H1 (cell line): ENCODE results near the gene CRABP1. TPM values are rescaled to one million over a fixed set of nuclear protein-coding genes. Genes with fewer than 3 reads are reported as not detected.
A peak's percentile ranks its signal among the peaks of the same experiment; 100 is the strongest.

ENCODE experiments used
- CTCF ChIA-PET: fragments of 300-600 bp; sonication (Branson Sonifier 250); formaldehyde crosslinking; loops from one replicate; lab custom pipeline; 2021; ENCODE audit not compliant: partially characterized antibody; lab: Charles Lee
- POLR2A ChIA-PET: fragments of 300-600 bp; sonication (Branson Sonifier 250); formaldehyde crosslinking; loops from one replicate; lab custom pipeline; 2021; ENCODE audit warnings: inconsistent platforms; ENCODE audit not compliant: partially characterized antibody; lab: Charles Lee
- DNase-seq, 2 experiments: peaks; one replicate each; pipeline versions ENCODE4 v3.0.0 to v3.0.0-alpha.2; 2010 to 2022; ENCODE audit warnings: low spot score in 2 of 2, low read depth in 1 of 2, mixed read lengths in 1 of 2
- FAIRE-seq: peaks from 2 replicates; lab custom pipeline; 2011; peaks lifted over from hg19 to GRCh38; lab: Jason Lieb, UNC
- H2AFZ ChIP-seq: 2 replicates; pipeline ENCODE4 v1.8.1; 2012; ENCODE audit warnings: low read length, inconsistent platforms
- H2AK5ac ChIP-seq: 2 replicates; pipeline ENCODE4 v1.6.1; 2013; ENCODE audit warnings: low read depth, low read length
- H2BK120ac ChIP-seq: replicated peaks from 2 replicates; pipeline ENCODE3; 2013; ENCODE audit warnings: low read depth, low read length, inconsistent platforms
- H2BK12ac ChIP-seq: 2 replicates; pipeline ENCODE4 v1.6.1; 2013; ENCODE audit warnings: low read depth, low read length
- H2BK15ac ChIP-seq: 2 replicates; pipeline ENCODE4 v1.6.1; 2013; ENCODE audit warnings: low read length
- H2BK20ac ChIP-seq: 2 replicates; pipeline ENCODE4 v1.6.1; 2013; ENCODE audit warnings: low read length
- H2BK5ac ChIP-seq: 2 replicates; pipeline ENCODE4 v1.6.1; 2013; ENCODE audit warnings: low read depth, low read length
- H3K14ac ChIP-seq: 2 replicates; pipeline ENCODE4 v1.6.1; 2013; ENCODE audit warnings: inconsistent platforms; ENCODE audit not compliant: insufficient read length
- H3K18ac ChIP-seq: 2 replicates; pipeline ENCODE4 v1.6.1; 2013; ENCODE audit warnings: low read length; ENCODE audit errors: extremely low read depth
- H3K23ac ChIP-seq: 2 replicates; pipeline ENCODE4 v1.6.1; 2013; ENCODE audit warnings: inconsistent platforms; ENCODE audit not compliant: insufficient read length
- H3K23me2 ChIP-seq: 2 replicates; pipeline ENCODE4 v1.6.1; 2013; ENCODE audit warnings: low read depth, low read length
- H3K27ac ChIP-seq: 2 replicates; pipeline ENCODE4 v1.6.1; 2011; ENCODE audit warnings: low read depth, low read length, inconsistent platforms
- H3K27me3 ChIP-seq, 4 experiments: replicated peaks in 1 of 4; 1 replicate in 1 of 4; 2 replicates in 3 of 4; pipeline versions ENCODE4 v1.6.1 to v1.8.1; 2011 to 2013; ENCODE audit warnings: low read length in 3 of 4, mild to moderate bottlenecking in 3 of 4, inconsistent platforms in 2 of 4, mixed read lengths in 2 of 4, moderate library complexity in 1 of 4; ENCODE audit not compliant: control insufficient read depth in 3 of 4, insufficient read depth in 3 of 4; ENCODE audit errors: extremely low read depth in 1 of 4
- H3K36me3 ChIP-seq, 4 experiments: 2 replicates each; pipeline versions ENCODE4 v1.6.1 to v1.8.1; 2011 to 2013; ENCODE audit warnings: mild to moderate bottlenecking in 4 of 4, low read length in 3 of 4, moderate library complexity in 2 of 4, control low read depth in 1 of 4, inconsistent platforms in 1 of 4; ENCODE audit not compliant: insufficient read depth in 4 of 4, control insufficient read depth in 2 of 4
- H3K4ac ChIP-seq: replicated peaks from 2 replicates; pipeline ENCODE3; 2013; ENCODE audit warnings: low read length, low read depth, mixed read lengths, inconsistent platforms; ENCODE audit not compliant: insufficient read length
- H3K4me1 ChIP-seq, 4 experiments: replicated peaks in 1 of 4; 1 replicate in 1 of 4; 2 replicates in 3 of 4; pipeline versions ENCODE4 v1.6.1 to v1.8.1; 2011 to 2013; ENCODE audit warnings: low read length in 3 of 4, inconsistent platforms in 2 of 4, mixed read lengths in 1 of 4; ENCODE audit not compliant: insufficient read depth in 4 of 4, control insufficient read depth in 3 of 4
- H3K4me2 ChIP-seq, 2 experiments: 2 replicates each; pipeline versions ENCODE4 v1.6.1 to v1.8.1; 2011 to 2013; ENCODE audit warnings: low read depth in 2 of 2, low read length in 2 of 2, control low read depth in 1 of 2, inconsistent platforms in 1 of 2, mild to moderate bottlenecking in 1 of 2; ENCODE audit not compliant: insufficient read depth in 1 of 2
- H3K4me3 ChIP-seq, 4 experiments: fragments of 200-600, 300-600 bp in 1 of 4; sonication (generic), shearing (Covaris generic), sonication (Bioruptor Twin) in 1 of 4; 2 replicates each; pipeline versions ENCODE4 v1.5.1 to v1.8.1; 2011 to 2016; ENCODE audit warnings: low read length in 4 of 4, low read depth in 3 of 4, control low read depth in 2 of 4, inconsistent platforms in 2 of 4, mild to moderate bottlenecking in 2 of 4, mixed read lengths in 1 of 4, moderate library complexity in 1 of 4; ENCODE audit not compliant: insufficient read depth in 2 of 4; ENCODE audit errors: extremely low read depth in 1 of 4
- H3K56ac ChIP-seq: replicated peaks from 2 replicates; pipeline ENCODE3; 2013; ENCODE audit warnings: low read depth, mild to moderate bottlenecking, mixed read lengths, low read length, inconsistent platforms; ENCODE audit not compliant: insufficient read length
- H3K79me1 ChIP-seq: 2 replicates; pipeline ENCODE4 v1.6.1; 2013; ENCODE audit warnings: low read depth, low read length, control low read depth
- H3K79me2 ChIP-seq, 2 experiments: 2 replicates each; pipeline versions ENCODE4 v1.6.1 to v1.8.1; 2012 to 2013; ENCODE audit warnings: low read length in 2 of 2, mild to moderate bottlenecking in 2 of 2, inconsistent platforms in 1 of 2; ENCODE audit not compliant: insufficient read depth in 2 of 2, control insufficient read depth in 1 of 2
- H3K9ac ChIP-seq, 4 experiments: replicated peaks in 1 of 4; 1 replicate in 1 of 4; 2 replicates in 3 of 4; pipeline versions ENCODE4 v1.6.1 to v1.8.1; 2011 to 2013; ENCODE audit warnings: low read depth in 3 of 4, low read length in 3 of 4, control low read depth in 2 of 4, mild to moderate bottlenecking in 2 of 4, moderate library complexity in 2 of 4, inconsistent platforms in 1 of 4; ENCODE audit errors: extremely low read depth in 1 of 4
- H3K9me3 ChIP-seq, 2 experiments: 2 replicates each; pipeline versions ENCODE4 v1.6.1 to v1.8.1; 2012 to 2013; ENCODE audit warnings: mild to moderate bottlenecking in 2 of 2, moderate library complexity in 2 of 2, control low read depth in 1 of 2, inconsistent platforms in 1 of 2, low read depth in 1 of 2, low read length in 1 of 2, mixed read lengths in 1 of 2; ENCODE audit not compliant: insufficient read depth in 2 of 2
- H4K20me1 ChIP-seq, 2 experiments: replicated peaks in 1 of 2; 2 replicates each; pipeline versions ENCODE3 to v1.8.1; 2011 to 2013; ENCODE audit warnings: inconsistent platforms in 2 of 2, low read length in 2 of 2, mild to moderate bottlenecking in 1 of 2; ENCODE audit not compliant: insufficient read depth in 2 of 2, control insufficient read depth in 1 of 2
- H4K5ac ChIP-seq: 2 replicates; pipeline ENCODE4 v1.6.1; 2013; ENCODE audit warnings: low read length, low read depth, mixed read lengths, inconsistent platforms; ENCODE audit not compliant: insufficient read length
- H4K8ac ChIP-seq: 2 replicates; pipeline ENCODE4 v1.8.0; 2013; ENCODE audit warnings: mild to moderate bottlenecking, moderate library complexity, low read length, inconsistent platforms; ENCODE audit not compliant: insufficient read depth; ENCODE audit errors: extremely low read depth
- H4K91ac ChIP-seq: replicated peaks from 2 replicates; pipeline ENCODE3; 2013; ENCODE audit warnings: low read length, mixed read lengths, inconsistent platforms; ENCODE audit not compliant: insufficient read length
- ASH2L ChIP-seq: fragments of 200-600, 300-600 bp; sonication (generic); IDR thresholded peaks from one replicate; pipeline ENCODE4 v1.7.1; 2017; ENCODE audit warnings: low read length
- CBX8 ChIP-seq: fragments of 300-800, 300-1000 bp; sonication (generic); IDR thresholded peaks from 2 replicates; pipeline ENCODE4 v1.7.1; 2016; ENCODE audit warnings: low read depth, low read length, borderline replicate concordance
- CHD2 ChIP-seq: IDR thresholded peaks from 2 replicates; pipeline ENCODE4 v1.6.1; 2012; ENCODE audit warnings: low read length, improper control_type of control experiment
- CTBP2 ChIP-seq: IDR thresholded peaks from 2 replicates; pipeline ENCODE4 v1.7.0; 2011; ENCODE audit warnings: borderline replicate concordance, mild to moderate bottlenecking, moderate library complexity, mixed read lengths, low read length; ENCODE audit not compliant: insufficient read depth, insufficient read length
- CTCF ChIP-seq, 3 experiments: IDR thresholded peaks; 1 replicate in 2 of 3; 2 replicates in 1 of 3; pipeline versions ENCODE4 v1.5.1 to v1.6.1; 2011; ENCODE audit warnings: low read length in 3 of 3, mild to moderate bottlenecking in 3 of 3, inconsistent platforms in 2 of 3, low read depth in 1 of 3, moderate library complexity in 1 of 3; ENCODE audit not compliant: insufficient read depth in 1 of 3; ENCODE audit errors: control extremely low read depth in 1 of 3
- EGR1 ChIP-seq: IDR thresholded peaks from 2 replicates; pipeline ENCODE4 v1.6.1; 2011; ENCODE audit warnings: low read depth, low read length, borderline replicate concordance
- RNF2 ChIP-seq: fragments of 200-900, 300-1000 bp; sonication (generic); IDR thresholded peaks from 2 replicates; pipeline ENCODE4 v1.7.1; 2016; ENCODE audit warnings: borderline replicate concordance, low read depth, mild to moderate bottlenecking, antibody characterized with exemption, low read length; ENCODE audit not compliant: poor library complexity, severe bottlenecking; ENCODE audit errors: missing control alignments
- SP2 ChIP-seq: IDR thresholded peaks from 2 replicates; pipeline ENCODE4 v1.6.1; 2012; ENCODE audit warnings: mild to moderate bottlenecking, low read length, inconsistent platforms
- SRF ChIP-seq: IDR thresholded peaks from 2 replicates; pipeline ENCODE4 v1.6.1; 2011; ENCODE audit warnings: mild to moderate bottlenecking, low read depth, low read length, moderate library complexity
- WGBS, 2 experiments: shearing (Covaris generic) in 1 of 2; methylation state at CpG; one replicate each; pipeline versions ENCODE4 v1.1.6 to v1.1.7; 2013 to 2015; ENCODE audit warnings: low lambda C conversion rate in 2 of 2, mixed read lengths in 2 of 2, inconsistent platforms in 1 of 2, low coverage in 1 of 2, missing lambda C conversion rate in 1 of 2; ENCODE audit not compliant: insufficient replicate concordance in 2 of 2, insufficient coverage in 1 of 2, insufficient read length in 1 of 2; ENCODE audit errors: extremely low coverage in 1 of 2, missing lambda C conversion rate in 1 of 2; 5-methylcytosine and 5-hydroxymethylcytosine counted together
- polyA plus RNA-seq, 7 experiments: library from polyadenylated mRNA; depleted of rRNA in 3 of 7; stranded (reverse) in 5 of 7; unstranded in 2 of 7; fragments of >200 nt in 5 of 7; fragments of 200-250 nt in 2 of 7; gene quantifications; 1 replicate in 5 of 7; 2 replicates in 1 of 7; 4 replicates in 1 of 7; pipeline versions ENCODE4 v1.2.1 to v1.2.3, GENCODE V29; 2011 to 2013; ENCODE audit warnings: missing spikeins in 2 of 7, mixed read lengths in 2 of 7
- total RNA-seq: library from RNA; stranded (reverse); fragmentation: NEBNext Ultra II Directional; extraction: Animal tissue kit (Norgen Biotek cat#: 25700); gene quantifications from 2 replicates; pipeline ENCODE4 v1.2.1, GENCODE V29; 2021

Gene CRABP1
- total and polyA plus RNA-seq, 2 of the 8 experiments (the other 6 are each of a cell fraction or from before 2014, with no cell fraction given): 385 to 655 TPM

- Histone ChIP-seq H4K20me1 (no peaks in the 10 kb centered on the region), H3K36me3 (no peaks in the 10 kb centered on the region), H3K4me1 (peaks cover 2 to 8% (median 6%) of the 10 kb centered on the region in 4 experiments), H3K4me3 (no peak overlapping the region), H3K18ac (no peak overlapping the region), H3K56ac (no peak overlapping the region), H3K9ac (no peak overlapping the region; a peak in 1 of 7 replicates), H3K79me2 (no peaks in the 10 kb centered on the region), H3K14ac (no peak overlapping the region), H2AFZ (0 out of 2 replicates have a peak overlapping the region, but pooled peaks have one; percentile 34), H3K23me2 (no peaks in the 10 kb centered on the region), H3K4me2 (no peak overlapping the region), H2BK120ac (no peak overlapping the region), H2BK12ac (no peak overlapping the region), H3K23ac (no peak overlapping the region), H3K79me1 (no peaks in the 10 kb centered on the region), H4K91ac (no peak overlapping the region), H3K27ac (no peak overlapping the region), H3K9me3 (no peaks in the 10 kb centered on the region), H3K4ac (no peak overlapping the region), H2BK15ac (no peak overlapping the region), H2AK5ac (no peak overlapping the region), H2BK20ac (no peak overlapping the region), H3K27me3 (peaks cover 0 to 5% (median 0%) of the 10 kb centered on the region in 4 experiments; a peak in 1 of 7 replicates), H2BK5ac (no peak overlapping the region), H4K5ac (no peak overlapping the region), H4K8ac (no peak overlapping the region)
- DNase-seq (no peak), FAIRE-seq (peak; percentile 75)
- 68% methylated on average over 3 of the region's 3 CpGs; no CpG with 5 or more reads in 1 of the 2 experiments for WGBS, 2 experiments
- ChIA-PET CTCF (interaction anchor here (0.7 to 2.7 kb wide), 6 partner anchors 14 to 63 kb away, joined by 3 to 10 read pairs (median 4); no protein-coding TSS in a partner anchor), POLR2A (interaction anchor here (0.7 to 1.5 kb wide), 2 partner anchors 8 to 13 kb away, joined by 3 to 4 read pairs; no protein-coding TSS in a partner anchor)
- TF ChIP-seq SRF (no peak), EGR1 (no peak), CTBP2 (no peak), CBX8 (no peak), CTCF (IDR thresholded peaks at IDR 0.05; ENCODE audit: control extremely low read depth in 1 of 3, insufficient read depth in 1 of 3, low read depth in 1 of 3, low read length in 3 of 3) (no peak), RNF2 (no peak), SP2 (no peak), ASH2L (no peak), CHD2 (no peak)
Measured at GRCh38 chr15:78359041-78359808, 19.1 kb downstream of the CRABP1 start.
